Lower leg skin (tissue), 4 donors: Measurements from ENCODE around the gene ANO1. TPM values are rescaled to one million over a fixed set of nuclear protein-coding genes. Genes with fewer than 3 reads are reported as not detected.

Experiments
- DNase-seq, 2 donors: peaks; one replicate each; pipeline ENCODE4 v3.0.0-alpha.2; 2019; ENCODE audit warnings: low spot score in 2 of 2
- H3K4me3 ChIP-seq: fragments of 200-600 bp; sonication (generic); 2 replicates; pipeline ENCODE4 v1.5.1; 2017; ENCODE audit warnings: mild to moderate bottlenecking, low read depth; ENCODE audit not compliant: poor library complexity, severe bottlenecking
- POLR2A ChIP-seq, 2 donors: fragments of 450-650 bp; IDR thresholded peaks; one replicate each; pipeline ENCODE4 v1.6.1; 2016 to 2017; ENCODE audit warnings: antibody characterized with exemption in 2 of 2, mild to moderate bottlenecking in 1 of 2, moderate library complexity in 1 of 2
- WGBS, 2 donors: methylation state at CpG; one replicate each; pipeline ENCODE4 v1.1.5; 2018; 5-methylcytosine and 5-hydroxymethylcytosine counted together
- intact Hi-C: fragments of 100-400 bp; cut with DNase I; formaldehyde crosslinking; loops from one replicate; pipeline ENCODE4 v1.15.0; 2023; ENCODE audit warnings: low total_unique reads
- total RNA-seq, 4 donors: library from RNA; depleted of rRNA; stranded (reverse); fragments of >200 nt; gene quantifications; one replicate each; pipeline ENCODE4 v1.1.0, GENCODE V29; 2016
- TF ChIP-seq, protein P1 (sequence below), 3 donors: fragments of 450-650 bp; IDR thresholded peaks; one replicate each; pipeline ENCODE4 v1.5.1; 2016; ENCODE audit warnings: antibody characterized with exemption in 3 of 3, mild to moderate bottlenecking in 3 of 3, moderate library complexity in 2 of 3

The ANO1 gene
- total RNA-seq, 4 donors from 2014 or later, result 55.1 to 106 (median 76.8) TPM

DNA sequence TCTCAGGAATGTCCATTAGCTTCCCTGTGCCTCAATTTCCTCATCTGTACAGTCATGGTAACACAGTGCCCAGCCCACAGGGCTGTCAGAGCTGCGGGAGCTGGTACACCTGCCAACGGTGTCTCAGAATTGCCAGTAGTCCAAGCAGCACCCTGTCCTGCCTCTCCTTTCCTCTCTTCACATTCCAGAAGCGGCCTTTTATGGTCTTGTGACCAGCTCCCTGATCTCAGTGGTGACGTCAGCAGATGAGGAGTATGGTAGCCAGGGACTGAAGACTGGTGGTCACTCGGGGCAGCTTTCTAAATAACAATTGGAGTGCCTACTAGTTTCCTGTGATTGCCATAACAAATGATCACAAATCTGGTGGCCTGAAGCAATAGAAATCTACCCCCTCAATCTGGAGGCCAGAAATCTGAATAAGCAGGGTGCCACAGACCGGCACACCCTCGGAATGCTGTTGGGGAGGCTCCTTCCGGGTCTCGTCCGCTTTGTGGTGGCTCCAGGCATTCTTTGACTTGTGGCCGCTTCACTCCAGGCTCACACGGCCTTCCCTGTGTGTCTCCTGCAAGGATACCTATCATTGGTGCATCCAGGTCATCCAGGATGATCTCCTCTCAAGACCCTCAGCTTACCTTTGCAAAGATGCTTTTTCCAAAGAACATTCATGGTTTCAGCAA lies 127.1 kb downstream of the ANO1 start:
- TF ChIP-seq, protein P1, sequence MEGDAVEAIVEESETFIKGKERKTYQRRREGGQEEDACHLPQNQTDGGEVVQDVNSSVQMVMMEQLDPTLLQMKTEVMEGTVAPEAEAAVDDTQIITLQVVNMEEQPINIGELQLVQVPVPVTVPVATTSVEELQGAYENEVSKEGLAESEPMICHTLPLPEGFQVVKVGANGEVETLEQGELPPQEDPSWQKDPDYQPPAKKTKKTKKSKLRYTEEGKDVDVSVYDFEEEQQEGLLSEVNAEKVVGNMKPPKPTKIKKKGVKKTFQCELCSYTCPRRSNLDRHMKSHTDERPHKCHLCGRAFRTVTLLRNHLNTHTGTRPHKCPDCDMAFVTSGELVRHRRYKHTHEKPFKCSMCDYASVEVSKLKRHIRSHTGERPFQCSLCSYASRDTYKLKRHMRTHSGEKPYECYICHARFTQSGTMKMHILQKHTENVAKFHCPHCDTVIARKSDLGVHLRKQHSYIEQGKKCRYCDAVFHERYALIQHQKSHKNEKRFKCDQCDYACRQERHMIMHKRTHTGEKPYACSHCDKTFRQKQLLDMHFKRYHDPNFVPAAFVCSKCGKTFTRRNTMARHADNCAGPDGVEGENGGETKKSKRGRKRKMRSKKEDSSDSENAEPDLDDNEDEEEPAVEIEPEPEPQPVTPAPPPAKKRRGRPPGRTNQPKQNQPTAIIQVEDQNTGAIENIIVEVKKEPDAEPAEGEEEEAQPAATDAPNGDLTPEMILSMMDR (IDR thresholded peaks at IDR 0.05), result no peak
- no peak for TF ChIP-seq POLR2A (IDR thresholded peaks at IDR 0.05)
- H3K4me3 ChIP-seq, result no peak overlapping the region
- DNase-seq, result no peak
- WGBS, 2 donors, result 69 to 77% methylated on average over 12 of the region's 12 CpGs
- intact Hi-C loops, result no loop called here

DNA sequence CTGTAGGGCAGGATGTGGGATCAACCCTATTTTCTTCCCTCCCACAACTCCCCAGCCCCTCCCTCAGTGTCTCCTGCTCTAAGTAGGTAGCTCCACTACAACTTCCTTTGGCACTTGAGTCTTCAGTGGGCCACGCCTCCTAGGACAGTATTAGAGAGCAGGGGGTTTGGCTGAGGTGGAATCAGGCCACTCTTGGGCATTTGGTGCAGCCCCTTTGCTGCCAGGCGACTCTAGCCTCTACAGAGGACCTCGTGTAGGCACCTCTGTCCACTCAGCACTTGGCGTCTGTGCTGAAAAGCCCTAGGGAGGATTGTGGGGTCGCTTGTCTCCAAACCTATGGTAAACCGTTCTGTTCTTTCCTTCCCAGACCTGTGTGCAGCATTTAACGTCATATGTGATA lies 127.6 kb downstream of the ANO1 start:
- 74 to 80% methylated on average over 7 of the region's 7 CpGs for WGBS, 2 donors
- intact Hi-C loops, result no loop called here
- no peak for DNase-seq
- TF ChIP-seq, protein P1 (IDR thresholded peaks at IDR 0.05), result no peak
- TF ChIP-seq POLR2A (IDR thresholded peaks at IDR 0.05), result no peak
- H3K4me3 ChIP-seq, result no peak overlapping the region

DNA sequence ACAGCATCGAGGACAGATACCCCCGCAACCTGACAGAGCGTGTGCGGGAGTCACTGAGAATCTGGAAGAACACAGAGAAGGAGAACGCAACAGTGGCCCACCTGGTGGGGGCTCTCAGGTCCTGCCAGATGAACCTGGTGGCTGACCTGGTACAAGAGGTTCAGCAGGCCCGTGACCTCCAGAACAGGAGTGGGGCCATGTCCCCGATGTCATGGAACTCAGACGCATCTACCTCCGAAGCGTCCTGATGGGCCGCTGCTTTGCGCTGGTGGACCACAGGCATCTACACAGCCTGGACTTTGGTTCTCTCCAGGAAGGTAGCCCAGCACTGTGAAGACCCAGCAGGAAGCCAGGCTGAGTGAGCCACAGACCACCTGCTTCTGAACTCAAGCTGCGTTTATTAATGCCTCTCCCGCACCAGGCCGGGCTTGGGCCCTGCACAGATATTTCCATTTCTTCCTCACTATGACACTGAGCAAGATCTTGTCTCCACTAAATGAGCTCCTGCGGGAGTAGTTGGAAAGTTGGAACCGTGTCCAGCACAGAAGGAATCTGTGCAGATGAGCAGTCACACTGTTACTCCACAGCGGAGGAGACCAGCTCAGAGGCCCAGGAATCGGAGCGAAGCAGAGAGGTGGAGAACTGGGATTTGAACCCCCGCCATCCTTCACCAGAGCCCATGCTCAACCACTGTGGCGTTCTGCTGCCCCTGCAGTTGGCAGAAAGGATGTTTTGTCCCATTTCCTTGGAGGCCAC lies 128.3 kb downstream of the ANO1 start:
- TF ChIP-seq, protein P1 (IDR thresholded peaks at IDR 0.05), result no peak
- no peak for TF ChIP-seq POLR2A (IDR thresholded peaks at IDR 0.05)
- no peak overlapping the region for H3K4me3 ChIP-seq
- no peak for DNase-seq
- intact Hi-C loops, result no loop called here
- 93 to 95% methylated on average over 22 of the region's 22 CpGs for WGBS, 2 donors

DNA sequence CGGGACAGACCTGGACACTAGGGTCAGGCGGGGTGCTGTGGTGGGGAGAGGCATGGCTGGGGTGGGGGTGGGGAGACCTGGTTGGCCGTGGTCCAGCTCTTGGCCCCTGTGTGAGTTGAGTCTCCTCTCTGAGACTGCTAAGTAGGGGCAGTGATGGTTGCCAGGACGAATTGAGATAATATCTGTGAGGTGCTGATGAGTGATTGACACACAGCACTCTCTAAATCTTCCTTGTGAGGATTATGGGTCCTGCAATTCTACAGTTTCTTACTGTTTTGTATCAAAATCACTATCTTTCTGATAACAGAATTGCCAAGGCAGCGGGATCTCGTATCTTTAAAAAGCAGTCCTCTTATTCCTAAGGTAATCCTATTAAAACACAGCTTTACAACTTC lies 128.9 kb downstream of the ANO1 start:
- no peak overlapping the region for H3K4me3 ChIP-seq
- 75 to 76% methylated on average over 6 of the region's 6 CpGs for WGBS, 2 donors
- intact Hi-C loops, result no loop called here
- TF ChIP-seq, protein P1 (IDR thresholded peaks at IDR 0.05), result no peak
- TF ChIP-seq POLR2A (IDR thresholded peaks at IDR 0.05), result no peak
- no peak for DNase-seq

DNA sequence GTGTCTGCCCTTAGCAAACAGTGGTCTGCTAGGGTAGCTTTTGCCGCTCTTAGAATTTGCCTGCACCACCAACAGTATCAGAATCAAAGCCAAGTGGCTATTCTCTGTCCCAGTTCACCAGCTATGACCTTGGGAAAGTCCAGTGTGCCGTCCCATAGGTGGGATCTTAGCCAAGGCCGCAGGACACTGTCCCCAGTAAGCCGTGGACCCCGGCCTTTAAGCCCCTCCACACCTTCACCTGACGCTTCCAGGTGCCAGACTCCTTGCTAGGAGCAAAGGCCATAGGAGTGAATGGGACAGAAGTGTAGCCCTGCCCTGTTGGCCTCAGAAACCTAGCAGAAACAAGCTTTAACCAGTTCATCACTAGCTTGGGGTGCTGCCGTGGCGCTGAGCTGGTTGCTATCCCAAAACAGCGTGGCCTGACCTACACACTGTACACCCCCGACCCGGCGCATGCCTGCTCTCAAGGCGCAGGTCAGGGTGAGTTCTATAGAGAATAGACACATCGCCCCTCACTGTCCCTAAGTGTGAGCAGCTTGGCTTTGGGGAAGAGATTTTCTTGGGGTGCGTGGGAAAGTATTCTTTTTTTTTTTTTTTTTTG lies 129.5 kb downstream of the ANO1 start:
- intact Hi-C loops, result no loop called here
- 86% methylated on average over 15 of the region's 15 CpGs for whole genome bisulfite sequencing, 2 donors
- no peak for DNase-seq

More for the DNA sequence above, 129.5 kb downstream of the ANO1 start:
- TF ChIP-seq POLR2A (IDR thresholded peaks at IDR 0.05), result no peak
- TF ChIP-seq, protein P1 (IDR thresholded peaks at IDR 0.05), result no peak
- no peak overlapping the region for H3K4me3 ChIP-seq
